HepG2 (cell line): ENCODE data around the gene DDIT4. TPM values are rescaled to one million over a fixed set of nuclear protein-coding genes. Genes with fewer than 3 reads are reported as not detected.

ENCODE experiments used
- ATAC-seq: fragments of 200-7000 bp; cut with Tn5 transposase; 3 replicates; pipeline ENCODE4 v1.9.1; 2020; ENCODE audit warnings: mild to moderate bottlenecking, moderate library complexity
- BruUV-seq: library from RNA; stranded (reverse); fragments of 400-500 nt; replicated peaks from 2 replicates; lab custom pipeline; 2021; lab: Mats Ljungman, UMichigan
- CTCF ChIA-PET: fragments of 300-600 bp; formaldehyde crosslinking; extraction: SDS; loops from one replicate; lab custom pipeline; 2021; ENCODE audit warnings: low total read pairs, inconsistent platforms, low intra/inter-chr PET ratio; lab: Yijun Ruan, JAX
- POLR2A ChIA-PET: fragments of 350-600 bp; sonication (Branson Sonifier 250); formaldehyde crosslinking; loops from one replicate; lab custom pipeline; 2020; ENCODE audit warnings: antibody characterized with exemption, inconsistent platforms; lab: Yijun Ruan, JAX
- DNase-seq: peaks from one replicate; pipeline ENCODE4 v3.0.0-alpha.2; 2015; ENCODE audit warnings: low spot score
- FAIRE-seq: peaks from 3 replicates; lab custom pipeline; 2011; peaks lifted over from hg19 to GRCh38; lab: Jason Lieb, UNC
- H2AFZ ChIP-seq: one replicate; pipeline ENCODE4 v1.6.1; 2011; ENCODE audit warnings: low read length, inconsistent platforms
- H3K27ac ChIP-seq: fragments of 300-600 bp; 3 replicates; pipeline ENCODE4 v1.8.0; 2011; ENCODE audit warnings: mixed run types, mild to moderate bottlenecking, mixed read lengths, low read length, inconsistent platforms; ENCODE audit not compliant: insufficient read depth; ENCODE audit errors: extremely low read length
- H3K27me3 ChIP-seq, 2 experiments: fragments of 200-600 bp in 1 of 2; 2 replicates in 1 of 2; 3 replicates in 1 of 2; pipeline versions ENCODE4 v1.6.0 to v1.8.0; 2011; ENCODE audit warnings: low read length in 2 of 2, mild to moderate bottlenecking in 2 of 2, moderate library complexity in 2 of 2, inconsistent platforms in 1 of 2; ENCODE audit not compliant: insufficient read depth in 2 of 2, control insufficient read depth in 1 of 2
- H3K36me3 ChIP-seq, 2 experiments: fragments of 200-600 bp in 1 of 2; replicated peaks in 1 of 2; 2 replicates in 1 of 2; 3 replicates in 1 of 2; pipeline versions ENCODE4 v1.5.1 to v1.8.0; 2011; ENCODE audit warnings: low read length in 2 of 2, inconsistent platforms in 1 of 2; ENCODE audit not compliant: insufficient read depth in 2 of 2, control insufficient read depth in 1 of 2
- H3K4me1 ChIP-seq: 2 replicates; pipeline ENCODE4 v1.5.1; 2012; ENCODE audit warnings: low read length, inconsistent platforms; ENCODE audit not compliant: insufficient read depth
- H3K4me2 ChIP-seq: 2 replicates; pipeline ENCODE4 v1.6.0; 2011; ENCODE audit warnings: low read depth, low read length, inconsistent platforms
- H3K4me3 ChIP-seq, 3 experiments: fragments of 200-600 bp in 1 of 3; sonication (generic), shearing (Covaris generic) in 1 of 3; replicated peaks in 1 of 3; 2 replicates each; pipeline ENCODE4 v1.5.1; 2011 to 2016; ENCODE audit warnings: low read length in 3 of 3, inconsistent platforms in 2 of 3, low read depth in 2 of 3, mild to moderate bottlenecking in 2 of 3, control low read depth in 1 of 3, mixed read lengths in 1 of 3; ENCODE audit not compliant: insufficient read depth in 1 of 3
- H3K79me2 ChIP-seq: one replicate; pipeline ENCODE4 v1.6.1; 2011; ENCODE audit warnings: low read length, inconsistent platforms; ENCODE audit not compliant: insufficient read depth
- H3K9ac ChIP-seq: 2 replicates; pipeline ENCODE4 v1.6.0; 2011; ENCODE audit warnings: mild to moderate bottlenecking, low read depth, low read length, inconsistent platforms; ENCODE audit not compliant: insufficient read depth
- H3K9me3 ChIP-seq: 2 replicates; pipeline ENCODE4 v1.5.1; 2012; ENCODE audit warnings: mild to moderate bottlenecking, low read length
- H4K20me1 ChIP-seq: 2 replicates; pipeline ENCODE4 v1.6.0; 2011; ENCODE audit warnings: inconsistent platforms, mild to moderate bottlenecking, low read length, moderate library complexity; ENCODE audit not compliant: insufficient read depth
- AGO1 ChIP-seq: fragments of 200-400 bp; formaldehyde crosslinking; IDR thresholded peaks from 2 replicates; pipeline ENCODE4 v1.6.1; 2017; ENCODE audit warnings: mild to moderate bottlenecking, low read depth, low read length, moderate library complexity; ENCODE audit not compliant: poor library complexity, severe bottlenecking
- ETS1 ChIP-seq: sonication (generic); formaldehyde crosslinking; IDR thresholded peaks from 2 replicates; pipeline ENCODE4 v1.4.0; 2020; ENCODE audit warnings: missing genetic modification reagents
- FOSL1 ChIP-seq: sonication (generic); formaldehyde crosslinking; IDR thresholded peaks from 2 replicates; pipeline ENCODE4 v1.9.0; 2021; ENCODE audit warnings: missing genetic modification reagents, borderline replicate concordance
- FOXA3 ChIP-seq: IDR thresholded peaks from 2 replicates; pipeline ENCODE4 v1.6.1; 2016; ENCODE audit warnings: missing genetic modification reagents, missing compliant biosample characterization
- HIVEP1 ChIP-seq: sonication (generic); formaldehyde crosslinking; IDR thresholded peaks from 2 replicates; pipeline ENCODE4 v1.4.0; 2020; ENCODE audit warnings: mild to moderate bottlenecking, missing genetic modification reagents
- JUN ChIP-seq: sonication (generic); formaldehyde crosslinking; IDR thresholded peaks from 2 replicates; pipeline ENCODE4 v1.4.0; 2020; ENCODE audit warnings: mild to moderate bottlenecking, missing genetic modification reagents
- RARG ChIP-seq: sonication (generic); formaldehyde crosslinking; IDR thresholded peaks from 2 replicates; pipeline ENCODE4 v1.4.0; 2020; ENCODE audit warnings: low read depth, mild to moderate bottlenecking, missing genetic modification reagents
- SP4 ChIP-seq: sonication (generic); formaldehyde crosslinking; IDR thresholded peaks from 2 replicates; pipeline ENCODE4 v1.8.1; 2023; ENCODE audit warnings: mild to moderate bottlenecking, missing genetic modification reagents
- TBX3 ChIP-seq: fragments of 450-650 bp; IDR thresholded peaks from 2 replicates; pipeline ENCODE4 v1.6.1; 2017; ENCODE audit warnings: antibody characterized with exemption, mild to moderate bottlenecking, inconsistent platforms, borderline replicate concordance
- ZFP1 ChIP-seq: IDR thresholded peaks from 2 replicates; pipeline ENCODE4 v1.6.1; 2016
- ZNF230 ChIP-seq: sonication (generic); formaldehyde crosslinking; IDR thresholded peaks from 2 replicates; pipeline ENCODE4 v1.4.0; 2020; ENCODE audit warnings: mild to moderate bottlenecking, missing genetic modification reagents
- ZNF546 ChIP-seq: sonication (generic); formaldehyde crosslinking; conservative IDR thresholded peaks from 2 replicates; pipeline ENCODE4 v1.8.1; 2023; ENCODE audit warnings: mild to moderate bottlenecking, missing genetic modification reagents
- WGBS: methylation state at CpG from one replicate; pipeline ENCODE4 v1.1.6; 2017; ENCODE audit warnings: low lambda C conversion rate; 5-methylcytosine and 5-hydroxymethylcytosine counted together
- in situ Hi-C: cut with HindIII; loops from 2 replicates; pipeline ENCODE4 v1.10.0; 2017; ENCODE audit warnings: low pct_unique_long_range_greater_than_20kb; ENCODE audit not compliant: extremely low pct_ligation_motif_present
- intact Hi-C: fragments of 100-400 bp; cut with micrococcal nuclease; formaldehyde crosslinking; loops from one replicate; pipeline ENCODE4 v1.10.0; 2022; ENCODE audit not compliant: unreplicated experiment
- polyA plus RNA-seq, 8 experiments: library from polyadenylated mRNA; depleted of rRNA in 3 of 8; stranded (reverse) in 7 of 8; unstranded in 1 of 8; fragments of >200 nt; fragmentation: Illumina TruSeq in 4 of 8; extraction: Trizol in 4 of 8; gene quantifications; 2 replicates each; pipeline versions ENCODE4 v1.2.1 to v1.2.3, GENCODE V29; 2011 to 2016; ENCODE audit warnings: low read depth in 4 of 8, missing spikeins in 1 of 8, mixed read lengths in 1 of 8; ENCODE audit not compliant: insufficient read depth in 1 of 8
- total RNA-seq, 5 experiments: library from RNA; depleted of rRNA; stranded (reverse); fragments of >200 nt; fragmentation: Illumina TruSeq; extraction: Trizol; gene quantifications; 2 replicates each; pipeline ENCODE4 v1.2.3, GENCODE V29; 2016; ENCODE audit warnings: low read depth in 1 of 5

The DDIT4 gene
- total and polyA plus RNA-seq, 2 of the 13 experiments (the other 11 are each of a cell fraction or from before 2014, with no cell fraction given) = 35.6 to 40.7 TPM

GRCh38 chr10:72228318-72228751 lies 45.4 kb upstream of the DDIT4 start:
- no peak overlapping the region for H3K27ac ChIP-seq
- H2AFZ ChIP-seq = no peak overlapping the region
- FAIRE-seq (no peak), ATAC-seq (no peak), DNase-seq (no peak)
- ChIA-PET CTCF (no interaction called here), POLR2A (interaction anchor here (1.1 to 1.7 kb wide), 2 partner anchors 9 to 45 kb away, joined by 3 to 4 read pairs; partner anchors contain the start of gene DDIT4)
- intact Hi-C loops (loop anchor here (10.0 kb wide), 2 partner anchors 96 to 104 kb away; no protein-coding TSS in a partner anchor), in situ Hi-C loops (no loop called here)
- 96% methylated on average over 2 of the region's 2 CpGs for WGBS
- H3K9me3 ChIP-seq = no peaks in the 10 kb centered on the region
- H3K9ac ChIP-seq = no peak overlapping the region
- TF ChIP-seq RARG (CRISPR knock-in tag) (no peak), FOSL1 (CRISPR knock-in tag) (no peak), AGO1 (no peak), TBX3 (no peak), FOXA3 (CRISPR knock-in tag) (no peak), ETS1 (no peak), SP4 (CRISPR knock-in tag) (no peak), ZFP1 (no peak), ZNF230 (CRISPR knock-in tag) (no peak), ZNF546 (CRISPR knock-in tag) (no peak), JUN (CRISPR knock-in tag) (no peak), HIVEP1 (CRISPR knock-in tag) (no peak)
- H3K4me3 ChIP-seq = no peak overlapping the region
- BruUV-seq = no TSS peak
- no peaks in the 10 kb centered on the region for H3K27me3 ChIP-seq
- peaks cover 11 to 28% of the 10 kb centered on the region in 2 experiments; a peak in 4 of 5 replicates for H3K36me3 ChIP-seq
- no peaks in the 10 kb centered on the region for H4K20me1 ChIP-seq
- H3K4me2 ChIP-seq = no peak overlapping the region
- H3K4me1 ChIP-seq = peaks cover 14% of the 10 kb centered on the region; the same call in 1 of the 2 replicates
- H3K79me2 ChIP-seq = peaks cover 25% of the 10 kb centered on the region
